GM23338 (cell line): ENCODE data around the gene CASTOR2. TPM values are rescaled to one million over a fixed set of nuclear protein-coding genes. Genes with fewer than 3 reads are reported as not detected.

Experiments
- ATAC-seq: fragments of 200-7000 bp; cut with Tn5 transposase; 3 replicates; pipeline ENCODE4 v1.9.1; 2020
- DNase-seq: peaks from one replicate; pipeline ENCODE4 v3.0.0-alpha.2; 2015; ENCODE audit warnings: low spot score
- H2AFZ ChIP-seq: fragments of 200-600 bp; sonication (generic); 2 replicates; pipeline ENCODE4 v1.8.0; 2016; ENCODE audit warnings: antibody characterized with exemption, mild to moderate bottlenecking, moderate library complexity
- H3F3A ChIP-seq: fragments of 200-600 bp; sonication (generic); replicated peaks from 2 replicates; pipeline ENCODE4 v1.8.0; 2017; ENCODE audit warnings: antibody characterized with exemption, mixed run types, low read depth
- H3K27ac ChIP-seq: fragments of 200-600 bp; sonication (generic); 2 replicates; pipeline ENCODE4 v1.6.1; 2016; ENCODE audit warnings: low read depth
- H3K27me3 ChIP-seq: fragments of 200-600 bp; sonication (generic); 2 replicates; pipeline ENCODE4 v1.8.0; 2016; ENCODE audit warnings: mild to moderate bottlenecking, mixed run types, moderate library complexity; ENCODE audit not compliant: insufficient read depth
- H3K36me3 ChIP-seq: fragments of 200-600 bp; sonication (generic); 2 replicates; pipeline ENCODE4 v1.8.0; 2016; ENCODE audit warnings: mild to moderate bottlenecking; ENCODE audit not compliant: insufficient read depth
- H3K4me1 ChIP-seq: fragments of 200-600 bp; sonication (generic); 2 replicates; pipeline ENCODE4 v1.8.0; 2016; ENCODE audit warnings: mild to moderate bottlenecking, moderate library complexity; ENCODE audit not compliant: insufficient read depth
- H3K4me2 ChIP-seq: fragments of 200-600 bp; sonication (generic); 2 replicates; pipeline ENCODE4 v1.7.1; 2017; ENCODE audit warnings: mixed run types
- H3K4me3 ChIP-seq: fragments of 200-600 bp; sonication (generic); 2 replicates; pipeline ENCODE4 v1.6.1; 2016; ENCODE audit warnings: mixed run types
- H3K79me2 ChIP-seq: fragments of 200-600 bp; sonication (generic); replicated peaks from 2 replicates; pipeline ENCODE4 v1.8.0; 2017; ENCODE audit warnings: mild to moderate bottlenecking; ENCODE audit not compliant: insufficient read depth
- H3K9me2 ChIP-seq: fragments of 200-600 bp; sonication (generic); 2 replicates; pipeline ENCODE4 v1.8.0; 2017; ENCODE audit not compliant: insufficient read depth
- H4K20me1 ChIP-seq: fragments of 200-600 bp; sonication (generic); replicated peaks from 2 replicates; pipeline ENCODE4 v1.8.0; 2017; ENCODE audit warnings: mild to moderate bottlenecking; ENCODE audit not compliant: insufficient read depth
- H3K27ac Mint-ChIP-seq: 2 replicates; pipeline ENCODE4 v1.8.0; 2020; ENCODE audit warnings: inconsistent platforms, mild to moderate bottlenecking, moderate library complexity, mixed read lengths
- H3K27me3 Mint-ChIP-seq: 3 replicates; pipeline ENCODE4 v1.8.0; 2022; ENCODE audit warnings: low read depth, mild to moderate bottlenecking, moderate library complexity, mixed read lengths, inconsistent platforms; ENCODE audit not compliant: insufficient read depth, poor library complexity
- H3K36me3 Mint-ChIP-seq: 3 replicates; pipeline ENCODE4 v1.8.0; 2021; ENCODE audit warnings: low read depth, mild to moderate bottlenecking, inconsistent platforms, moderate library complexity, mixed read lengths
- H3K4me1 Mint-ChIP-seq: 3 replicates; pipeline ENCODE4 v1.8.0; 2020; ENCODE audit warnings: mild to moderate bottlenecking, inconsistent platforms, mixed read lengths
- H3K4me3 Mint-ChIP-seq: 3 replicates; pipeline ENCODE4 v1.8.0; 2021; ENCODE audit warnings: moderate library complexity, mild to moderate bottlenecking, inconsistent platforms, mixed read lengths
- H3K9me3 Mint-ChIP-seq: 3 replicates; pipeline ENCODE4 v1.8.0; 2020; ENCODE audit warnings: moderate library complexity, mild to moderate bottlenecking, inconsistent platforms, mixed read lengths
- CTCF ChIP-seq, 2 experiments: fragments of 200-600 bp in 1 of 2; sonication (generic) in 1 of 2; conservative IDR thresholded peaks; 2 replicates each; pipeline versions ENCODE4 v1.5.1 to v1.6.1; 2016 to 2017; ENCODE audit warnings: antibody characterized with exemption in 2 of 2, low read depth in 2 of 2, mild to moderate bottlenecking in 2 of 2, moderate library complexity in 1 of 2
- ETS1 ChIP-seq: IDR thresholded peaks from 2 replicates; pipeline ENCODE4 v1.6.1; 2016; ENCODE audit warnings: antibody characterized with exemption
- EZH2 ChIP-seq: fragments of 200-600 bp; sonication (generic); IDR thresholded peaks from one replicate; pipeline ENCODE4 v1.8.0; 2017; ENCODE audit warnings: antibody characterized with exemption, mild to moderate bottlenecking, low read depth; ENCODE audit not compliant: unreplicated experiment
- EZH2phosphoT487 ChIP-seq: fragments of 200-600 bp; sonication (generic); IDR thresholded peaks from one replicate; pipeline ENCODE4 v1.8.1; 2018; ENCODE audit warnings: antibody characterized with exemption; ENCODE audit not compliant: unreplicated experiment
- NANOG ChIP-seq: IDR thresholded peaks from 2 replicates; pipeline ENCODE4 v1.6.1; 2016; ENCODE audit warnings: antibody characterized with exemption, borderline replicate concordance
- POLR2AphosphoS5 ChIP-seq: IDR thresholded peaks from 2 replicates; pipeline ENCODE4 v1.6.1; 2016; ENCODE audit warnings: antibody characterized with exemption, low read depth
- REST ChIP-seq: IDR thresholded peaks from one replicate; pipeline ENCODE4 v1.6.1; 2018; ENCODE audit warnings: antibody characterized with exemption; ENCODE audit not compliant: unreplicated experiment
- STAT1 ChIP-seq: IDR thresholded peaks from one replicate; pipeline ENCODE4 v1.6.1; 2016; ENCODE audit warnings: antibody characterized with exemption; ENCODE audit not compliant: unreplicated experiment
- ZNF114 ChIP-seq: fragments of 250-450 bp; sonication (Bioruptor Pico); IDR thresholded peaks from 2 replicates; pipeline ENCODE4 v1.5.0; 2020; ENCODE audit warnings: mild to moderate bottlenecking, moderate library complexity
- ZNF331 ChIP-seq: fragments of 250-450 bp; sonication (Bioruptor Pico); IDR thresholded peaks from 2 replicates; pipeline ENCODE4 v1.5.0; 2020; ENCODE audit warnings: low read depth, mild to moderate bottlenecking, moderate library complexity
- polyA plus RNA-seq: library from polyadenylated mRNA; unstranded; fragments of >200 nt; fragmentation: Nextera tagmentation; extraction: Ambion mirVana; gene quantifications from 2 replicates; pipeline ENCODE4 v1.2.1, GENCODE V29; 2016
- total RNA-seq: library from RNA; depleted of rRNA; stranded (reverse); fragments of >200 nt; shearing (Covaris generic); gene quantifications from 2 replicates; pipeline ENCODE4 v1.2.3, GENCODE V29; 2014

Gene CASTOR2
- total and polyA plus RNA-seq, 2 experiments from 2014 or later, result 3.2 to 35.7 TPM

GRCh38 chr7:75028299-75028698, 63.8 kb downstream of the CASTOR2 start:
- H2AFZ ChIP-seq, result no peak overlapping the region
- no peaks in the 10 kb centered on the region for H3K79me2 ChIP-seq
- ATAC-seq (no peak), DNase-seq (no peak)
- H3K4me3 Mint-ChIP-seq, result no peak overlapping the region
- H3K27me3 Mint-ChIP-seq, result peaks cover 7% of the 10 kb centered on the region
- H3K36me3 Mint-ChIP-seq, result peaks cover 7% of the 10 kb centered on the region; the same call in 1 of the 3 replicates
- no peaks in the 10 kb centered on the region for H3K36me3 ChIP-seq
- no peaks in the 10 kb centered on the region for H3K4me1 Mint-ChIP-seq
- no peaks in the 10 kb centered on the region for H3F3A ChIP-seq
- H4K20me1 ChIP-seq, result no peaks in the 10 kb centered on the region; the same call in 1 of the 2 replicates
- H3K4me3 ChIP-seq, result no peak overlapping the region
- no peaks in the 10 kb centered on the region for H3K9me2 ChIP-seq
- H3K9me3 Mint-ChIP-seq, result no peaks in the 10 kb centered on the region
- H3K27me3 ChIP-seq, result no peaks in the 10 kb centered on the region
- H3K4me1 ChIP-seq, result no peaks in the 10 kb centered on the region
- H3K4me2 ChIP-seq, result no peak overlapping the region
- no peak overlapping the region for H3K27ac Mint-ChIP-seq
- TF ChIP-seq POLR2AphosphoS5 (no peak), STAT1 (no peak), NANOG (no peak), ETS1 (no peak), EZH2 (no peak), EZH2phosphoT487 (no peak), ZNF331 (CRISPR knock-in tag) (no peak), CTCF (conservative IDR thresholded peaks at IDR 0.05; ENCODE audit: low read depth in 2 of 2) (no peak), ZNF114 (CRISPR knock-in tag) (no peak), REST (no peak)
- H3K27ac ChIP-seq, result no peak overlapping the region

GRCh38 chr7:75033064-75033463, 68.6 kb downstream of the CASTOR2 start:
- Mint-ChIP-seq H3K4me3 (no peak overlapping the region), H3K27ac (no peak overlapping the region), H3K4me1 (no peaks in the 10 kb centered on the region), H3K9me3 (no peaks in the 10 kb centered on the region), H3K27me3 (peaks cover 5% of the 10 kb centered on the region), H3K36me3 (no peaks in the 10 kb centered on the region; the same call in 2 of the 3 replicates)
- no peaks in the 10 kb centered on the region for H3F3A ChIP-seq
- H4K20me1 ChIP-seq, result no peaks in the 10 kb centered on the region; the same call in 1 of the 2 replicates
- no peaks in the 10 kb centered on the region for H3K9me2 ChIP-seq
- peak; percentile 82 for DNase-seq
- peak; percentile 87 for ATAC-seq
- H3K4me1 ChIP-seq, result no peaks in the 10 kb centered on the region
- no peaks in the 10 kb centered on the region for H3K27me3 ChIP-seq
- TF ChIP-seq STAT1, result no peak
- peak; percentile 70 to 73 for TF ChIP-seq CTCF (conservative IDR thresholded peaks at IDR 0.05; ENCODE audit: low read depth in 2 of 2)
- no peaks in the 10 kb centered on the region for H3K36me3 ChIP-seq
- no peak overlapping the region for H3K27ac ChIP-seq
- H3K4me2 ChIP-seq, result no peak overlapping the region
- H3K79me2 ChIP-seq, result no peaks in the 10 kb centered on the region
- H2AFZ ChIP-seq, result no peak overlapping the region
- no peak overlapping the region for H3K4me3 ChIP-seq
